H1 (cell line): ENCODE measurements around the gene F7. TPM values are rescaled to one million over a fixed set of nuclear protein-coding genes. Genes with fewer than 3 reads are reported as not detected.

Source experiments
- CTCF ChIA-PET: fragments of 300-600 bp; sonication (Branson Sonifier 250); formaldehyde crosslinking; loops from one replicate; lab custom pipeline; 2021; ENCODE audit not compliant: partially characterized antibody; lab: Charles Lee
- POLR2A ChIA-PET: fragments of 300-600 bp; sonication (Branson Sonifier 250); formaldehyde crosslinking; loops from one replicate; lab custom pipeline; 2021; ENCODE audit warnings: inconsistent platforms; ENCODE audit not compliant: partially characterized antibody; lab: Charles Lee
- DNase-seq, 2 experiments: peaks; one replicate each; pipeline versions ENCODE4 v3.0.0 to v3.0.0-alpha.2; 2010 to 2022; ENCODE audit warnings: low spot score in 2 of 2, low read depth in 1 of 2, mixed read lengths in 1 of 2
- FAIRE-seq: peaks from 2 replicates; lab custom pipeline; 2011; peaks lifted over from hg19 to GRCh38; lab: Jason Lieb, UNC
- H2AFZ ChIP-seq: 2 replicates; pipeline ENCODE4 v1.8.1; 2012; ENCODE audit warnings: low read length, inconsistent platforms
- H2AK5ac ChIP-seq: 2 replicates; pipeline ENCODE4 v1.6.1; 2013; ENCODE audit warnings: low read depth, low read length
- H2BK120ac ChIP-seq: replicated peaks from 2 replicates; pipeline ENCODE3; 2013; ENCODE audit warnings: low read depth, low read length, inconsistent platforms
- H2BK12ac ChIP-seq: 2 replicates; pipeline ENCODE4 v1.6.1; 2013; ENCODE audit warnings: low read depth, low read length
- H2BK15ac ChIP-seq: 2 replicates; pipeline ENCODE4 v1.6.1; 2013; ENCODE audit warnings: low read length
- H2BK20ac ChIP-seq: 2 replicates; pipeline ENCODE4 v1.6.1; 2013; ENCODE audit warnings: low read length
- H2BK5ac ChIP-seq: 2 replicates; pipeline ENCODE4 v1.6.1; 2013; ENCODE audit warnings: low read depth, low read length
- H3K14ac ChIP-seq: 2 replicates; pipeline ENCODE4 v1.6.1; 2013; ENCODE audit warnings: inconsistent platforms; ENCODE audit not compliant: insufficient read length
- H3K18ac ChIP-seq: 2 replicates; pipeline ENCODE4 v1.6.1; 2013; ENCODE audit warnings: low read length; ENCODE audit errors: extremely low read depth
- H3K23ac ChIP-seq: 2 replicates; pipeline ENCODE4 v1.6.1; 2013; ENCODE audit warnings: inconsistent platforms; ENCODE audit not compliant: insufficient read length
- H3K23me2 ChIP-seq: 2 replicates; pipeline ENCODE4 v1.6.1; 2013; ENCODE audit warnings: low read depth, low read length
- H3K27ac ChIP-seq: 2 replicates; pipeline ENCODE4 v1.6.1; 2011; ENCODE audit warnings: low read depth, low read length, inconsistent platforms
- H3K27me3 ChIP-seq, 4 experiments: replicated peaks in 1 of 4; 1 replicate in 1 of 4; 2 replicates in 3 of 4; pipeline versions ENCODE4 v1.6.1 to v1.8.1; 2011 to 2013; ENCODE audit warnings: low read length in 3 of 4, mild to moderate bottlenecking in 3 of 4, inconsistent platforms in 2 of 4, mixed read lengths in 2 of 4, moderate library complexity in 1 of 4; ENCODE audit not compliant: control insufficient read depth in 3 of 4, insufficient read depth in 3 of 4; ENCODE audit errors: extremely low read depth in 1 of 4
- H3K36me3 ChIP-seq, 4 experiments: 2 replicates each; pipeline versions ENCODE4 v1.6.1 to v1.8.1; 2011 to 2013; ENCODE audit warnings: mild to moderate bottlenecking in 4 of 4, low read length in 3 of 4, moderate library complexity in 2 of 4, control low read depth in 1 of 4, inconsistent platforms in 1 of 4; ENCODE audit not compliant: insufficient read depth in 4 of 4, control insufficient read depth in 2 of 4
- H3K4ac ChIP-seq: replicated peaks from 2 replicates; pipeline ENCODE3; 2013; ENCODE audit warnings: low read length, low read depth, mixed read lengths, inconsistent platforms; ENCODE audit not compliant: insufficient read length
- H3K4me1 ChIP-seq, 4 experiments: replicated peaks in 1 of 4; 1 replicate in 1 of 4; 2 replicates in 3 of 4; pipeline versions ENCODE4 v1.6.1 to v1.8.1; 2011 to 2013; ENCODE audit warnings: low read length in 3 of 4, inconsistent platforms in 2 of 4, mixed read lengths in 1 of 4; ENCODE audit not compliant: insufficient read depth in 4 of 4, control insufficient read depth in 3 of 4
- H3K4me2 ChIP-seq, 2 experiments: 2 replicates each; pipeline versions ENCODE4 v1.6.1 to v1.8.1; 2011 to 2013; ENCODE audit warnings: low read depth in 2 of 2, low read length in 2 of 2, control low read depth in 1 of 2, inconsistent platforms in 1 of 2, mild to moderate bottlenecking in 1 of 2; ENCODE audit not compliant: insufficient read depth in 1 of 2
- H3K4me3 ChIP-seq, 4 experiments: fragments of 200-600, 300-600 bp in 1 of 4; sonication (generic), shearing (Covaris generic), sonication (Bioruptor Twin) in 1 of 4; 2 replicates each; pipeline versions ENCODE4 v1.5.1 to v1.8.1; 2011 to 2016; ENCODE audit warnings: low read length in 4 of 4, low read depth in 3 of 4, control low read depth in 2 of 4, inconsistent platforms in 2 of 4, mild to moderate bottlenecking in 2 of 4, mixed read lengths in 1 of 4, moderate library complexity in 1 of 4; ENCODE audit not compliant: insufficient read depth in 2 of 4; ENCODE audit errors: extremely low read depth in 1 of 4
- H3K56ac ChIP-seq: replicated peaks from 2 replicates; pipeline ENCODE3; 2013; ENCODE audit warnings: low read depth, mild to moderate bottlenecking, mixed read lengths, low read length, inconsistent platforms; ENCODE audit not compliant: insufficient read length
- H3K79me1 ChIP-seq: 2 replicates; pipeline ENCODE4 v1.6.1; 2013; ENCODE audit warnings: low read depth, low read length, control low read depth
- H3K79me2 ChIP-seq, 2 experiments: 2 replicates each; pipeline versions ENCODE4 v1.6.1 to v1.8.1; 2012 to 2013; ENCODE audit warnings: low read length in 2 of 2, mild to moderate bottlenecking in 2 of 2, inconsistent platforms in 1 of 2; ENCODE audit not compliant: insufficient read depth in 2 of 2, control insufficient read depth in 1 of 2
- H3K9ac ChIP-seq, 4 experiments: replicated peaks in 1 of 4; 1 replicate in 1 of 4; 2 replicates in 3 of 4; pipeline versions ENCODE4 v1.6.1 to v1.8.1; 2011 to 2013; ENCODE audit warnings: low read depth in 3 of 4, low read length in 3 of 4, control low read depth in 2 of 4, mild to moderate bottlenecking in 2 of 4, moderate library complexity in 2 of 4, inconsistent platforms in 1 of 4; ENCODE audit errors: extremely low read depth in 1 of 4
- H3K9me3 ChIP-seq, 2 experiments: 2 replicates each; pipeline versions ENCODE4 v1.6.1 to v1.8.1; 2012 to 2013; ENCODE audit warnings: mild to moderate bottlenecking in 2 of 2, moderate library complexity in 2 of 2, control low read depth in 1 of 2, inconsistent platforms in 1 of 2, low read depth in 1 of 2, low read length in 1 of 2, mixed read lengths in 1 of 2; ENCODE audit not compliant: insufficient read depth in 2 of 2
- H4K20me1 ChIP-seq, 2 experiments: replicated peaks in 1 of 2; 2 replicates each; pipeline versions ENCODE3 to v1.8.1; 2011 to 2013; ENCODE audit warnings: inconsistent platforms in 2 of 2, low read length in 2 of 2, mild to moderate bottlenecking in 1 of 2; ENCODE audit not compliant: insufficient read depth in 2 of 2, control insufficient read depth in 1 of 2
- H4K5ac ChIP-seq: 2 replicates; pipeline ENCODE4 v1.6.1; 2013; ENCODE audit warnings: low read length, low read depth, mixed read lengths, inconsistent platforms; ENCODE audit not compliant: insufficient read length
- H4K8ac ChIP-seq: 2 replicates; pipeline ENCODE4 v1.8.0; 2013; ENCODE audit warnings: mild to moderate bottlenecking, moderate library complexity, low read length, inconsistent platforms; ENCODE audit not compliant: insufficient read depth; ENCODE audit errors: extremely low read depth
- H4K91ac ChIP-seq: replicated peaks from 2 replicates; pipeline ENCODE3; 2013; ENCODE audit warnings: low read length, mixed read lengths, inconsistent platforms; ENCODE audit not compliant: insufficient read length
- KDM5A ChIP-seq: fragments of 200-600 bp; IDR thresholded peaks from 2 replicates; pipeline ENCODE4 v1.7.1; 2012; ENCODE audit warnings: mild to moderate bottlenecking, low read length, inconsistent platforms, mixed read lengths
- SP2 ChIP-seq: IDR thresholded peaks from 2 replicates; pipeline ENCODE4 v1.6.1; 2012; ENCODE audit warnings: mild to moderate bottlenecking, low read length, inconsistent platforms
- ZNF274 ChIP-seq: IDR thresholded peaks from 2 replicates; pipeline ENCODE4 v1.7.0; 2012; ENCODE audit warnings: low read length, borderline replicate concordance; ENCODE audit errors: extremely low read depth
- WGBS, 2 experiments: shearing (Covaris generic) in 1 of 2; methylation state at CpG; one replicate each; pipeline versions ENCODE4 v1.1.6 to v1.1.7; 2013 to 2015; ENCODE audit warnings: low lambda C conversion rate in 2 of 2, mixed read lengths in 2 of 2, inconsistent platforms in 1 of 2, low coverage in 1 of 2, missing lambda C conversion rate in 1 of 2; ENCODE audit not compliant: insufficient replicate concordance in 2 of 2, insufficient coverage in 1 of 2, insufficient read length in 1 of 2; ENCODE audit errors: extremely low coverage in 1 of 2, missing lambda C conversion rate in 1 of 2; 5-methylcytosine and 5-hydroxymethylcytosine counted together
- polyA plus RNA-seq, 7 experiments: library from polyadenylated mRNA; depleted of rRNA in 3 of 7; stranded (reverse) in 5 of 7; unstranded in 2 of 7; fragments of >200 nt in 5 of 7; fragments of 200-250 nt in 2 of 7; gene quantifications; 1 replicate in 5 of 7; 2 replicates in 1 of 7; 4 replicates in 1 of 7; pipeline versions ENCODE4 v1.2.1 to v1.2.3, GENCODE V29; 2011 to 2013; ENCODE audit warnings: missing spikeins in 2 of 7, mixed read lengths in 2 of 7
- total RNA-seq: library from RNA; stranded (reverse); fragmentation: NEBNext Ultra II Directional; extraction: Animal tissue kit (Norgen Biotek cat#: 25700); gene quantifications from 2 replicates; pipeline ENCODE4 v1.2.1, GENCODE V29; 2021
- TF ChIP-seq, protein P1 (sequence below): IDR thresholded peaks from 2 replicates; pipeline ENCODE4 v1.6.1; 2012; ENCODE audit warnings: inconsistent platforms

The F7 gene
- total and polyA plus RNA-seq, 2 of the 8 experiments (the other 6 are each of a cell fraction or from before 2014, with no cell fraction given), result 0.43 to 0.98 TPM

DNA sequence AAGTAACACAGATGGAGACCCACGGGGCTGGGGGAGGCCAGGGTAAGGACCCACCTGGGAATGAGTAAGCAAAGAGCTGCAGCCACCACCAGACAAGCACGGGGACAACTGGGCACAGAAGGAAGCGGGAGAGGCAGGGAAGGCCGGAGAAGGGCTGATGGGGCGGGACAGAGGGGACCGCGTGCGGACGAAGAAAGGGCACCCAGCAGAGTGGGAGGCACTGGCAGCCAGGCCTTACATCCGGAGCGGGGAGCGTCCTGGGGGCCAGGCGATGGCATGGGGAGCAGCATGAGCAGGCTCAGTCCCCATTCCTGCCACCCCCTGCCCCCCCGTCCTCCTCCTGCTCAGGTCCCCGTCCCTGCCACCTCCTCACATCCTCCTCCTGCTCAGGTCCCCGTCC, 55.8 kb downstream of the F7 start:
- Histone ChIP-seq H4K5ac (no peak overlapping the region), H3K4me2 (no peak overlapping the region), H3K9me3 (no peaks in the 10 kb centered on the region), H2AFZ (no peak overlapping the region), H3K56ac (no peak overlapping the region), H4K20me1 (no peaks in the 10 kb centered on the region), H3K79me1 (no peaks in the 10 kb centered on the region), H3K4me1 (peaks cover 0 to 22% (median 14%) of the 10 kb centered on the region in 4 experiments; a peak in 6 of 7 replicates), H3K79me2 (no peaks in the 10 kb centered on the region), H2AK5ac (no peak overlapping the region), H3K9ac (no peak overlapping the region), H2BK15ac (no peak overlapping the region; the same call in 1 of the 2 replicates), H2BK12ac (no peak overlapping the region), H3K27ac (no peak overlapping the region), H3K23ac (no peak overlapping the region), H3K36me3 (no peaks in the 10 kb centered on the region), H4K8ac (no peak overlapping the region), H2BK20ac (no peak overlapping the region), H3K4ac (no peak overlapping the region), H3K27me3 (no peaks in the 10 kb centered on the region; a peak in 1 of 7 replicates), H4K91ac (no peak overlapping the region), H3K18ac (no peak overlapping the region), H2BK5ac (no peak overlapping the region), H3K14ac (no peak overlapping the region), H3K4me3 (no peak overlapping the region), H2BK120ac (no peak overlapping the region), H3K23me2 (no peaks in the 10 kb centered on the region; the same call in 1 of the 2 replicates)
- POLR2A ChIA-PET, result interaction anchor here (1.0 to 1.2 kb wide), 4 partner anchors 14 to 49 kb away, joined by 3 to 7 read pairs (median 3); no protein-coding TSS in a partner anchor
- CTCF ChIA-PET, result no interaction called here
- no peak for FAIRE-seq
- 96% methylated on average over 3 of the region's 16 CpGs; no CpG with 5 or more reads in 1 of the 2 experiments for WGBS, 2 experiments
- no peak for DNase-seq
- no peak for TF ChIP-seq ZNF274
- TF ChIP-seq, protein P1, sequence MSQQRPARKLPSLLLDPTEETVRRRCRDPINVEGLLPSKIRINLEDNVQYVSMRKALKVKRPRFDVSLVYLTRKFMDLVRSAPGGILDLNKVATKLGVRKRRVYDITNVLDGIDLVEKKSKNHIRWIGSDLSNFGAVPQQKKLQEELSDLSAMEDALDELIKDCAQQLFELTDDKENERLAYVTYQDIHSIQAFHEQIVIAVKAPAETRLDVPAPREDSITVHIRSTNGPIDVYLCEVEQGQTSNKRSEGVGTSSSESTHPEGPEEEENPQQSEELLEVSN, result 0 out of 2 replicates have a peak, but pooled peaks have one; percentile 44
- TF ChIP-seq KDM5A, result no peak
- TF ChIP-seq SP2, result no peak
